Subcutaneous abdominal adipose tissue (tissue), 5 donors: ENCODE data around the gene CA5A.

Experiments
- H3K27ac ChIP-seq: one replicate; pipeline ENCODE4 v1.7.0; 2013; ENCODE audit warnings: low read depth, mild to moderate bottlenecking, inconsistent platforms, low read length, moderate library complexity
- H3K27me3 ChIP-seq, 5 donors: one replicate each; pipeline ENCODE4 v1.7.0; 2013; ENCODE audit warnings: low read length in 5 of 5, inconsistent platforms in 1 of 5; ENCODE audit not compliant: control insufficient read depth in 5 of 5, insufficient read depth in 4 of 5
- H3K36me3 ChIP-seq, 5 donors: one replicate each; pipeline ENCODE4 v1.7.0; 2013; ENCODE audit warnings: low read length in 5 of 5; ENCODE audit not compliant: control insufficient read depth in 5 of 5, insufficient read depth in 5 of 5
- H3K4me1 ChIP-seq, 5 donors: one replicate each; pipeline ENCODE4 v1.7.0; 2013; ENCODE audit warnings: low read length in 5 of 5, mild to moderate bottlenecking in 3 of 5, moderate library complexity in 1 of 5; ENCODE audit not compliant: control insufficient read depth in 5 of 5, insufficient read depth in 5 of 5
- H3K4me3 ChIP-seq, 5 donors: one replicate each; pipeline ENCODE4 v1.7.0; 2013; ENCODE audit warnings: low read length in 5 of 5, low read depth in 1 of 5
- H3K9ac ChIP-seq, 5 donors: one replicate each; pipeline ENCODE4 v1.7.0; 2013; ENCODE audit warnings: low read length in 5 of 5, mild to moderate bottlenecking in 4 of 5, moderate library complexity in 3 of 5
- H3K9me3 ChIP-seq, 5 donors: one replicate each; pipeline ENCODE4 v1.7.0; 2013; ENCODE audit warnings: low read length in 5 of 5; ENCODE audit not compliant: control insufficient read depth in 5 of 5
- donor health status: healthy.
- donor health status: healthy.
- donor health status: healthy.
- donor health status: healthy.
- donor health status: healthy.

Gene CA5A

GRCh38 chr16:87950765-87951551 lies 14.6 kb upstream of the CA5A start, which contains the start of gene BANP:
TSS of gene BANP (plus strand) at chr16:87951434. CDS start at chr16:87975116, 23,682 bp downstream.
- H3K4me3 ChIP-seq = peak within 1 kb of the TSS; percentile 90 to 95 (median 91)
- peaks cover 9 to 51% (median 46%) of the 10 kb centered on the region in 5 donors for H3K4me1 ChIP-seq
- no peaks in the 10 kb centered on the region for H3K27me3 ChIP-seq
- H3K36me3 ChIP-seq = peaks cover 0 to 6% (median 0%) of the 10 kb centered on the region in 5 donors
- H3K9ac ChIP-seq = peak within 1 kb of the TSS; percentile 84 to 96 (median 94)
- no peaks in the 10 kb centered on the region for H3K9me3 ChIP-seq
- H3K27ac ChIP-seq = peak within 1 kb of the TSS; percentile 92

GRCh38 chr16:87949071-87949744 lies 12.9 kb upstream of the CA5A start:
- H3K27ac ChIP-seq = no peak overlapping the region

GRCh38 chr16:87948735-87949070 lies 12.4 kb upstream of the CA5A start:
- Histone ChIP-seq H3K9me3 (no peaks in the 10 kb centered on the region), H3K4me3 (no peak overlapping the region), H3K27ac (peak overlapping the region; percentile 17)

More at GRCh38 chr16:87949071-87949744, 12.9 kb upstream of the CA5A start:
- Histone ChIP-seq H3K27me3 (no peaks in the 10 kb centered on the region), H3K9me3 (no peaks in the 10 kb centered on the region), H3K4me1 (peaks cover 2 to 44% (median 40%) of the 10 kb centered on the region in 5 donors), H3K36me3 (peaks cover 0 to 6% (median 0%) of the 10 kb centered on the region in 5 donors), H3K9ac (no peak overlapping the region), H3K4me3 (no peak overlapping the region)

GRCh38 chr16:87948119-87948545 lies 11.8 kb upstream of the CA5A start:
- H3K9ac ChIP-seq = peak overlapping the region in 1 of 5 donors; percentile 11
- H3K27ac ChIP-seq = peak overlapping the region; percentile 17
- H3K36me3 ChIP-seq = no peaks in the 10 kb centered on the region
- no peaks in the 10 kb centered on the region for H3K27me3 ChIP-seq
- no peak overlapping the region for H3K4me3 ChIP-seq
- H3K4me1 ChIP-seq = peaks cover 0 to 33% (median 30%) of the 10 kb centered on the region in 5 donors
- H3K9me3 ChIP-seq = no peaks in the 10 kb centered on the region

More at GRCh38 chr16:87948735-87949070, 12.4 kb upstream of the CA5A start:
- H3K36me3 ChIP-seq = peaks cover 0 to 2% (median 0%) of the 10 kb centered on the region in 5 donors
- no peaks in the 10 kb centered on the region for H3K27me3 ChIP-seq
- H3K9ac ChIP-seq = no peak overlapping the region
- H3K4me1 ChIP-seq = peaks cover 2 to 39% (median 35%) of the 10 kb centered on the region in 5 donors

GRCh38 chr16:87947356-87948118 lies 11.2 kb upstream of the CA5A start:
- H3K27me3 ChIP-seq = no peaks in the 10 kb centered on the region
- no peaks in the 10 kb centered on the region for H3K36me3 ChIP-seq
- no peak overlapping the region for H3K4me3 ChIP-seq
- no peak overlapping the region for H3K9ac ChIP-seq
- H3K27ac ChIP-seq = peak overlapping the region; percentile 17
- H3K4me1 ChIP-seq = peaks cover 0 to 27% (median 24%) of the 10 kb centered on the region in 5 donors
- no peaks in the 10 kb centered on the region for H3K9me3 ChIP-seq

GRCh38 chr16:87946596-87947347 lies 10.4 kb upstream of the CA5A start:
- H3K27me3 ChIP-seq = no peaks in the 10 kb centered on the region
- H3K9ac ChIP-seq = no peak overlapping the region
- no peak overlapping the region for H3K4me3 ChIP-seq
- H3K27ac ChIP-seq = no peak overlapping the region
- peaks cover 0 to 20% (median 16%) of the 10 kb centered on the region in 5 donors for H3K4me1 ChIP-seq
- no peaks in the 10 kb centered on the region for H3K9me3 ChIP-seq
- no peaks in the 10 kb centered on the region for H3K36me3 ChIP-seq

- H3K9ac ChIP-seq = peak overlapping the region in 4 of 5 donors; percentile 3 to 68 (median 34)
- H3K4me3 ChIP-seq = peak overlapping the region; percentile 51 to 77 (median 65)
- H3K27me3 ChIP-seq = no peaks in the 10 kb centered on the region
- H3K4me1 ChIP-seq = peaks cover 0 to 15% (median 14%) of the 10 kb centered on the region in 5 donors
- no peaks in the 10 kb centered on the region for H3K36me3 ChIP-seq
- no peak overlapping the region for H3K27ac ChIP-seq
- no peaks in the 10 kb centered on the region for H3K9me3 ChIP-seq
Measured at GRCh38 chr16:87945351-87946042, 9.2 kb upstream of the CA5A start.

GRCh38 chr16:87942680-87943079 lies 6.4 kb upstream of the CA5A start:
- H3K4me3 ChIP-seq = no peak overlapping the region
- no peaks in the 10 kb centered on the region for H3K36me3 ChIP-seq
- no peak overlapping the region for H3K9ac ChIP-seq
- H3K4me1 ChIP-seq = peaks cover 0 to 11% (median 10%) of the 10 kb centered on the region in 5 donors
- H3K9me3 ChIP-seq = no peaks in the 10 kb centered on the region
- H3K27me3 ChIP-seq = no peaks in the 10 kb centered on the region
- H3K27ac ChIP-seq = no peak overlapping the region
